Activated CD4-positive, alpha-beta T cell treated with anti-CD3 and anti-CD28 coated beads, Interleukin-2, amount 50 U/mL, for 4 hours (primary cell): ENCODE results near the gene SIX5.
"Not testable (repeated sequence)": the region's sequence is repeated elsewhere in the genome, so short reads cannot be mapped to it uniquely, and the experiment has no call there.

ENCODE experiments used
- DNase-seq, 2 experiments: peaks; one replicate each; pipeline ENCODE4 v3.0.0-alpha.2; 2020

The SIX5 gene

DNA sequence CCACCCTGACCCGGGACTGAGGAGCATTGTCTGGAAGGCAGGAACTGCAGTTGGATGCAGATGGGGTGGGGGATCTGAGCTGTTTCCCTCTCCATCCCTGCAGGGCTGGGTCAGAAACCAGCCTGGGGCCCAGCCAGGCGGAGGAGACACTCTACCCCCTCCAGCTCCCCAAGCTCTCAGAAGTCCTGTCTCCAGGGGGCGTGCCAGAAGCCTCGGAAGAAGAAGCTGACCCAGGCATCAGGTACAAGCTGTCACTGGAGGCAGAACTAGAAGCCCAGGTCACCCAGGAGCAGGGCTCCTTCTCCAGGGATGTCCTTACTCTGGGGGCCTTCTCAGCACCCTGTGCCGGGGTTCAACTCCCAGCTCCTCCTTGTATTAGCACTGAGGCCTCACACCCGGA lies 15.5 kb downstream of the SIX5 start:
- no peak for DNase-seq

GRCh38 chr19:45752639-45753038 lies 16.4 kb downstream of the SIX5 start:
- DNase-seq = no peak

DNA sequence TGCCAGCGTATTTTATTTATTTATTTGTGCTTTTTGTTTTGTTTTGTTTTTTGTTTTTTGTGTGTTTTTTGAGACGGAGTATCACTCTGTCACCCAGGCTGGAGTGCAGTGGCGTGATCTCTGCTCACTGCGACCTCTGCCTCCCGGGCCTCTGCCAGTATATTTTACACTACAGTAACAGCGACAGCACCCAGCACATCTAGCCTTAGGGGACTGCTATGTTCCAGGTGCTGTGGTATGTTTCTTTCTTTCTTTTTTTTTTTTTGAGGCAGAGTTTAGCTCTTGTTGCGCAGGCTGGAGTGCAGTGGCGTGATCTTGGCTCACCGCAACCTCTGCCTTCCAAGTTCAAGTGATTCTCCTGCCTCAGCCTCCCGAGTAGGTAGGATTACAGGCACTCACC lies 17.6 kb downstream of the SIX5 start:
- DNase-seq = not testable (repeated sequence)

DNA sequence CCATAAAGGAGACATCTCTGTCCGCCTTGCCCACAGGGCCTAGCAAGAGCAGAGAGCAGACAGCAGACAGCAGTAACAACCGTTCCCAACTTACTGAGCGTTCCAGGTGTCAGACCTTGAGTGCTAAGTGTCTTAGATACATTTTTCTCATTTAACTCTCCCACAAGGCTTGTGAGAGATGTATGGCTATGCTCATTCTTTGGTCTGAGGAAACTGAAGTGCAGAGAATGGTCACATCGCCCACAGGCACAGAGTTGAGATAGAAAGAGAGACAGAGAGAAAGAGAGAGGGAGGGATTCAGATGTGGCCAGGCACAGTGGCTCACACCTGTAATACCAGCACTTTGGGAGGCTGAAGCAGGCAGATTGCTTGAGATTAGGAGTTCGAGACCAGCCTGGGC lies 21.5 kb downstream of the SIX5 start:
- DNase-seq = no peak

DNA sequence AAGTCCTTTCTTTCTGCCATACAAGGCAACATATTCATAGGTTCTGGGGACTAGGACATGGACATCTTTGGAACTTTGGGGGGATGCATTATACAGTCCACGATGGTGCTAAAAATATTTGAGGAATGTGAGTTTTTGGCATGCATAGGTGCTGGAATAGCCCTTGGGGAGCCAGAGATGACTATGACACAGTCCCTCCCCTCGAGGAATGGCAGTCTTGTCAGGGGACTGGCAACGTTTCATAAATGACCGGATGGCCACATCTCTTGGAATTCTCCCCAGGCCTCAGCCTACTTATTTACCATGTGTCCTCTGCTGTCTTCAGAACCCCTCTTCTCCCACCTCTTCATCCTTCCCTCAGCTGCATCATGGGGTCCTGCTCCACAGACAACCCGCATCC lies 22.2 kb downstream of the SIX5 start:
- DNase-seq = no peak

DNA sequence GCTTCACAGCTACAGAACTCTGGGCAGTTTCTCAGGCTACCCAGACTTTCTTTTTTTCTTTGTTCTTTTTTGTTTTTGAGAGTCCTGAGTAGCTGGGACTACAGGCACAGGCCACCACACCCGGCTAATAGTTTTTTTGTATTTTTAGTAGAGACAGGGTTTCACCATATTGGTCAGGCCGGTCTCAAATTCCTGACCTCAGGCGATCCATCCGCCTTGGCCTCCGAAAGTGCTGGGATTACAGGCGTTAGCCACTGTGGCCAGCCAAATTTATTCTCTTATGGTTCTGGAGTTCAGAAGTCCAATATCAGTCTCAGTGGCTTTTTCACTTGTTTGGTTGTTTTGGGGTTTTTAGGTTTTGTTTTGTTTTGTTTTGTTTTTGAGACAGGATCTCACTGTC lies 23.4 kb downstream of the SIX5 start:
- no peak for DNase-seq

DNA sequence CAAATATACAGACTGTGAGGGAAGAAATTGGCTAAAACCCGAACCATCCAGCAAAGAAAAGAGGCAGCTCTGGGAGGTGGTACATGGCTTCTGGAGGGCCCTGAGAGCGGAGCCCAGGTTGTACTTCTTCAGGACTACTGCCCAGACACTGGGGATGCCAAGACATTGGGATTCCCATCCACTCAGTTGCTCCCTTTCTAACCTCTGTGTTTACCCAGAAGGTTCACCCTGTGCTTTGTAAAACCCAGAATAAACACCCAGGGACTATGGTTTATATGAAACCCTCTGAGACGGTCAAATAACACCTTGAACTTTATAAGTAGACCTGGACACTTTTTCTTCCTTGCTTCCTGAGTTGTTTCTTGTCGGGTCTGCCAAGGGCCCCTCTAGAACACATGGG lies 26.1 kb downstream of the SIX5 start:
- DNase-seq = no peak

DNA sequence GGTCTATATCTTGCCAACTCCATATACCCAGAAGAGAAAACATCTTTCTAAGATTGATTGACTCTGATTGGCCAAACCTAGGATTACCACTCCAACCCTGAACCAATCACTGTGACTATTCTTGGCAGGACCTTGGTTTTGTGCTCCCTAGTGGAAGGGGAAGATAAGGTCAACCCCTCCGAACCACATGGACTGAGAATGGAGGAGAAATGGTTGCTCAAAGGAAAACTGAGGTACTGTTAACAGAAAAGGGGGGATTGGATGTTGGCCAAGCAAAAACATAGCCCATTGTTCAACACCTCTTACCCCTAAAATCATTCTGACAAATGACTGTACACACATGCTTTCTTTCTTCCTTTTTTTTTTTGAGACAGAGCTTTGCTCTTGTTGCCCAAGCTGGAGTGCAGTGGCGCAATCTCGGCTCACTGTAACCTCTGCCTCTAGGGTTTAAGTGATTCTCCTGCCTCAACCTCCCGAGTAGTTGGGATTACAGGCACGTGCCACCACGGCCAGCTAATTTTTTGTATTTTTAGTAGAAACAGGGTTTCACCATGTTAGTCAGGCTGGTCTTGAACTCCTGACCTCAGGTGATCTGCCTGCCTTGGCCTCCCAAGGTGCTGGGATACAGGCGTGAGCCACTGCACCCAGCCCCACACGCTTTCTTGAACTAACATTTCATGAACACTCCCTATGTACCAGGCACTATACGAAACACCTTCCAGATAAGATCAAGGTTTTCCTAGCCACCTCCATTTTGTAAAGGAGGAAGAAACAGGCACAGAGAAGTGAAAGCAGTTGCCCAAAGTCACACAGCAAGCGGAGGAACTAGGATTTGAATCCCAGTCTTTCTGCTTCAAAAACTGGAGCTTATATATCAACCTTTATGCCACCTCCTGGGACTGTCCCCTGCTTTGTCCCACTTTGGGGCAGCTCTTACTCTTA lies 29.3 kb downstream of the SIX5 start:
- no peak for DNase-seq

GRCh38 chr19:45733160-45733810 lies 35.8 kb downstream of the SIX5 start, which contains the start of gene MEIOSIN:
TSS of gene MEIOSIN (plus strand) at chr19:45733439. CDS start at chr19:45735377, 1,938 bp downstream.
- DNase-seq = no peak

DNA sequence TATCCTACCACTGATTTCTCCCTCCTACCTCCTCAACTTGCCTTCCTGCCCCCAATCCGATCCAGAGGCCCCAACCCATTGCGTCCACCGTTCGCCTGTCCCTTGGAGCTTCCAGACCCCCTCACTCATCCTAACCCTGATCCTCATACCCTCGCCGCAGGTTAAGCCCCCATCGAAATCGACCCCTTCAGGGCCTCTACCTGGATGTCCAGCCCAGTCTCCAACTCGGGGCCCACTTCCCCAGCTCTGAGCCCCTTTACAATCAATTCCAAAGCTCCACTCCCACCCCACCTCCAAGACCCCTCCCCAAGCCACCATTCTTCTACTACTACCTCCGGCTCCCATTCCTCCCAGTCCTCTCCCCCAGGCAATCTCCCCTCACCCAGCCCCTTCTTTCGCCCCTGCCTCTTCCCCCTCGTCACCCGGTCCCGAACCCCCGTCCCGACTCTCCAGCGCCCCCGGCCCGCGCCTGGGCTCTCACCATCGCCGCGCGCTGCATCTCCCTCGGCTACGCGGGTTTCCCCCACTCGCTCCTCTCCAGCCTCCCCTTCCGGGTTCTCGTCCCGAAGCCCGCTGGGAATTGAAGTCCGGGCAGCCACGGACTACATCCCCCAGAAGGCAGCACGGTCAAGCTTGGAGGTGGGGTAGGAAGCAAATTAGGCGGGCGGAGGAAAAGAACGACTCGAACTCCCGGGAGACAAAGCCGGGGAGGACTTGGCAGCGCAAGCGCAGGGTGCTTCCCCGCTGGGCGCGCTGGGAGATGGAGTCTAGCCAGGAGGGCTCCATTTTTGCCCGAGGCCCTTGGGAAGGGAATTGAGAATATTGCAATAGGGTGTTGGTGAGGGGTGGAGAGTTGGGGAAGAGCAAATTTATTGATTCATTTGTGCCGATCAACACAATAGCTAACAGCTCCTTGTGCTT lies 38.4 kb downstream of the SIX5 start, which contains the start of gene FBXO46:
TSS of gene FBXO46 (minus strand) at position 529 of the 921 bp plus-strand sequence. CDS start 17,401 bp downstream, outside the sequence.
- DNase-seq = peak; percentile 92 to 94

- no peak for DNase-seq
These were observed 39.2 kb downstream of the SIX5 start for GRCh38 chr19:45729800-45730290.

- DNase-seq = not testable (repeated sequence)
These were observed 40.4 kb downstream of the SIX5 start for GRCh38 chr19:45728683-45729082.

- DNase-seq = not testable (repeated sequence)
These were observed 49.0 kb downstream of the SIX5 start for GRCh38 chr19:45720065-45720464.

- no peak for DNase-seq
These were observed 50.9 kb downstream of the SIX5 start for GRCh38 chr19:45717983-45718650.

DNA sequence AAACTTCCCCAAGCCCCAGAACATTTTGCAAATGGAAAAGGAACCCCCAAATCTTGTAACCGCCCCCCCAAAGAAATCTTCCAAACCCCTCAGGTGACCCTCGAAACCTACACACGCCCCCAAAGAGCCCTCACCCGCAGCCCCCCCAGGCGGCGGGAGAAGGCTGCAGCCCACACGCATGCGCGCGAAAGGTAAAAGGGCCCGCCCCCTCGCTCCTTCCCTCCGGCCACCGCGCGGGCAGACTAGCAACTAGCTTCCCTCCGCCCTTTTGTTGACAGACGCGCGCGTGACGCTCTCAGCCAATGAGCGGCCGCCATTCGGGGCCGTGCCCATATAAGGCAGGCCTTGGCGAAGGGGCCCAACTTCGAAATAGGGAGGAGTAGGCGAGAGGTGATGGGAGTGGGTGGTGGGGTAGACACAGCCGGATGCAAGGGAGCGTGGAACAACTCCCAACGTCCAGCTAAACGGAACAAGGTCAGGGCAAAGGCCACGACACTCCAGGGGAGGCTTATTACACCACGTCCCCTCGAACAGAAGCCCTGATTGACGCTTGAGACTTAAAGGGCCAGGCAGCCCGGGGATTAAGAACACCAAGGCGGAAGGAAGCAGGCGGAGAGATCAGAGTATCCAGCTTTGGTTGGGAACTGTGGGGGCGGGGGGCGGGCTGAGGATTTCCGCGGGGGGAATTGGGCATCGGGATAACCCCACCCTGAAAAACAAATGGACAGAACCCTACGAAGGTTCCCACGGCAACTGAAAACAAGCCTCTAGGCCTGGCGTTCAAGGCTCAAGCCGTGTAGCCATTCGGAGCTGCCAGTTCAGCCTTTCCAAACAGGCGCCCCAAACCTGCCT lies 51.7 kb downstream of the SIX5 start:
- peak; percentile 95 to 96 for DNase-seq

GRCh38 chr19:45716359-45717130 lies 52.5 kb downstream of the SIX5 start:
- peak in 1 of 2 experiments; percentile 5 for DNase-seq

GRCh38 chr19:45715139-45715538 lies 53.9 kb downstream of the SIX5 start:
- DNase-seq = no peak
